GM19043 (cell line): Measurements from ENCODE around the gene KNSTRN.

ENCODE experiments used
- ATAC-seq: cut with Tn5 transposase; IDR thresholded peaks from one replicate; pipeline ENCODE4 v1.9.1; 2021; ENCODE audit warnings: low read depth; ENCODE audit not compliant: unreplicated experiment

The KNSTRN gene

DNA sequence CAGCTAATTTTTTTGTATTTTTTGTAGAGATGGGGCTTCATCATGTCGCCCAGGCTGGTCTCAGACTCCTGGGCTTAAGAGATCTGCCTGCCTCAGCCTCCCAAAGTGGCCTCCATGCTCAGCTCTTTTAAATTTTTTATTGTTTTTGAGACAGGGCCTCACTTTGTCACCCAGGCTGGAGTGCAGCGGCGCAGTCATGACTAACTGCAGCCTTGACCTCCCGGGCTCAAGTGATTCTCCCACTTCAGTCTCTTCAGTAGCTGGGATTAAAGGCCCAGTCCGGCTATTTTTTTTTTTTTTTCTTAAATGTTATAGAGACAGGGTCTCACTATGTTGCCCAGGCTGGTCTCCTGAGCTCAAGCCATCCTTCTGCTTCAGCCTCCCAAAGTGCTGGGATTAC is 43.2 kb downstream of the KNSTRN start:
- no peak for ATAC-seq

DNA sequence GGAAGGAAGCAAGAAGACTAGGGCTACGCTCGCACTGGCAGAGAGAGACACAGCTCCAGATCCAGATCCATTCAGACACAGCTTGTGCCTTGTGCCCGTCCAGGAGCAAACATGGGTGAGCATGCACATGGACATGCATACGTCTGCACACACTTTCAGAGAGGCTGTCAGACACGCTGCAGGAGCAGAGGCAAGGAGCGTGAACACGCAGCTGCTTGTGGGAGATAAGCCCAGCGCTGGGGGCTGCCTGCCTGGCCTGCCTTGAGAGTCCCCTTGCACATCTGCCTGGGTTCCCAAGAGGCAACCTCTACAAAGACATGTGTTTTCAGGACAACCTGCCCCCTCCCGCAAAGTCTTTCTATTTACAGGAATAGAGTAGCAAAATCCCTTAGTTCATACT is 44.7 kb downstream of the KNSTRN start:
- ATAC-seq, result no peak

DNA sequence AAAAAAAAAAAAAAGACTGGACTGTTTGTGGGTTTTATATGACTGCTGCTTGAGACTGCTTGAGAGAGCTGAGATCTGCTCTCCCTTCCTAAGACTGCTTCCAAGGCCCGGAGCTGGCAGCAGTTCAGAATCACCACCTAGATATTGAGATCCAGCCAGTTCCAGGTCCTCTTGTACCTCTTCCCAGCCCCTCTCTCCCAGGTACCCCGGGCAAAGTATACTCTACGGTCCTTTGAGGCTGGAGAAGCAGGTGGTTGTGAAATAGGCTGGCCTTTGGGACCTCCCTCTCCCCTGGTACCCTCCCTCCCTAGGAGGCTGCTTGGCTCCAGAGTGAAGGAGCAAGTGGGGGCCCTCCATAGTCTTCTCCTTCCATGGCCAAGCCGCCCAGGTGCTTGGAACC is 45.7 kb downstream of the KNSTRN start:
- no peak for ATAC-seq

DNA sequence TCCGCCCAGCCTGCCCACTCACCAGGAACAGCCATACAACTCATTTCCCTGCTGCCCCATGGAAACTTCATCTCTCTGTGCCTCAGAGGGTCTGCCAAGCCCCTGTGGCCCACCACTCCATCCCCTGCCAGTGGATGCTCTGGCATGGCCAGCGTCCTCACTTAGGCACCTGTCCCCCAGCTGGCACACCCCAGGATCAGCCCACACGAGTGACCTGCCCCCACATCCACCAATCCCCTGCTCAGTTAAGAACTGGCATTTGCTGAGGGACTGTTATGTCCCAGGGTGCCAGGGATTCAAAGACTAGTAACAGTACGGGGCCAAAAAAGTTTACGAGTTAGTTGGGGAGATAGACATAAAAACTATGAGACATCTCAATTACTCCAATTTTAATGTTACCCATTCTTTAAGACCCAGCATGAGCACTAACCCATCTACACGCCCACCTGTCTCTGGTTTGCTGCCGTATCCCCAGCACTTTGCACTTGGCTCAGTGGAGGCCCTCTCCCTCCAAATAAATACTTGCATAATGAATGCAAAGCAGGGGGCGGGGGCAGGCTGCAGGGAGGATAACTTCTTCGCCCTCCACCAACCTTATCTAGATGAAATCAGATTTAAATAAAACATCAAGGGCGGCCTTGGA is 46.7 kb downstream of the KNSTRN start:
- ATAC-seq, result no peak

DNA sequence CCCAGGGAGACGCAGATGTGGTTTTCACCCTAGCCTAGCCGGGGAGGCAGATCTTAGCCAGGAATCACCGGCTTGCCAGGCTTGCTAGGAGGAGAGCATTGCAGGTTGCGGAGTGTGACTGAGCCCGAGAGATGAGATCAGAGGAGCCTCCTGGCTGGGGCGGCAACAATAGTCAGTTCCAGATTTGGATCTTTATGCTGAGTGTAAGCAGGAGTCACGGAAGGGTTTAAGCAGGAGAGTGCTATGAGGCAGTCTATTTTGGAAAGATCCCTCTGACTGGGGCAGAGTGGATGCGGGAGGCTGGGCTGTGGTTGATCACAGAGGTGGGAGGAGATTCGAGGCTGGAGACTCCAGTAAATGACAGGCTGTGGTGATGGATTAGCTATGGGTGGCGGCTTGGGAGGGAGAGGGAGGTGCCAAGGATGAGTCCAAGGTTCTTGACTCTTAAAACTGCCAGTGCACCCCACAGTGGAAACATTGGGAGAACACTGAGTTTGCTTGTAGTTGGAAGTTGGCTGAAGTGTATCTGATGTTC is 47.8 kb downstream of the KNSTRN start:
- ATAC-seq, result no peak

DNA sequence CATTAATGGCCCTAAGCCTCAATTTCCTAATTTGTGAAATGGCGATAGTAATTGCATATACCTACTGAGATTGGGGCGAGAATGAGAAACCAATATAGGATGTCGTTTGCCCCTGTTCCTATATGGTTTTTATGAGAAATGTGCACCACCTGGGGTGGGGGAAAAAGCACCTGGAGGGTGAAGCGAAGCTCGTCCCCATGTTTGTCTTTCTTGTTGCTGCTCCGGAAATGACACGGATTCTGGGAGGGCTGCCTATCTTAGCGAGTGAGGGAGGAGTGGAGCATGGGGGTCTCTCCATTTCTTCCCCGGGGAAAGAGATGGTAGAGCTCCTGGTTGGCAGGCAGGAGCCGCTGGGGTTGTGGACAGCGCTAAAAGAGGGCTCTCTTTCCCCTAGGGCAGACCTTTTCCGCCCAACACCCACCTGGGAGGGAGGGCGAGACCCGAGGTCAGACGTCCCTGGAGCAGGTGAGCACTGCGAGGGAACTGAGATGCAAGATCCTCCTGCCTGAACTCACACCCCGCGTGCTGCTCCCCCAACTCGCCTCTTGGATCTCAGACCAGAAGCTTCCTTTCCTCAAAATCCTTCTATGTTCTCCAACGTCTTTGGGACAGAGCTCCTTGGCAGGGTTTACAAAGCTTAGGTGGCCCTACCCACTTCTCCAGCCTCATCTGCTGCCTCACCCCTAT is 52.6 kb downstream of the KNSTRN start:
- no peak for ATAC-seq

DNA sequence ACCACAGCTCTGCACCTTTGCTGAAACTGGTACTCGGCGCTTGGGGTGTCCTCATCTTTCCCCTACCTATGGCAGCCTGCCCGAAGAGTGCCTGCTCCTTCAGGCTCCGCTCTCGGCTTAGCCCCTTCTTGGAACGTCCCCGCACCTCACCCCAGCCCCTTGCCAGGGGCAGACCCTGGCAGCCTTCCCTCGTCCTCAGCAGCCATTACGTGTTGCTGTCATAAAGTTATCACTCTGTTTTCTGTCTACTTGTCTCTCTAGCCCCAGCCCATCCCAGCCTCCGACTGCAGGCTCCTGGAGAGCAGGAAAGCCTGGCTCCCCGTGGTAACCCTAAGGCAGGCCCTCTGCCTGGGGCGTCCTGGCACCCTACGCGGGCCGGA is 53.2 kb downstream of the KNSTRN start:
- no peak for ATAC-seq

DNA sequence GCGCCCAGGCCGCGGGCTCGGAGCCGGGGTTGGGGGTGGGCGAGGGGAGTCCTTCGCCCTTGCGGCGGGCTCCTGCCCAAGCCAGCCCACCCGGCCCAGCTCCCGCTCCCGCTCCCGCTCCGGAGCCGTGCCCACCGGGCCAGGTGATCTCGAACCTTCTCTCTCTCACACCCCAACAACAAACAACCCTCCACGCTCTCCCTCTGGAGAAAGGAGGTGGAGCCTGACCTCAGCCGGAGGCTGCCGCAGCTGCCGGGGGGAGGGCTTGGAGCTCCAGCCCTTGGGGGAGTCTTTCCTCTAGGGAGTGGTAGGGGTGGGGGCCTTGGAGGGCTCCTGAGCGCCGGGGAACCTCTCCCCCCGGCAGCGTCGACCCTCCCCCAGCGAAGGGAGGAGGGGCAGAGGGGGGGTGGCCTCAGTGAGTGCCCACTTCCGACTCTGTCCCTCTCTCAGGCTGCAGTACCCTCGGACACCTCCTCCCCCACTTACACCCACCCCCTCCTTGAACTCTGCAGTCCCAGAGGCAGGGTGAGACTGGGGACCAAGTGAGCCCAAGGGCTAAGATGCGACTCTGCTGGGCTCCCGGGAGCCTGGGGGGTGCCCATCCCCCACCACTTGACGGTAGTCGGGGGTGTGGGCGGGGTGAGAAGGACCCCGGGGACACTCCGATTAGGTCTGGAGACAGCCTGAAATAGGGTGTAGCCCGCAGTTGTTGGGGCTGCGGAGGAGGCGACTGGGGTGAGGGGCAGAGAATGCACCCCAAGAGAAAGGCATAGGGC is 53.8 kb downstream of the KNSTRN start:
- no peak for ATAC-seq

DNA sequence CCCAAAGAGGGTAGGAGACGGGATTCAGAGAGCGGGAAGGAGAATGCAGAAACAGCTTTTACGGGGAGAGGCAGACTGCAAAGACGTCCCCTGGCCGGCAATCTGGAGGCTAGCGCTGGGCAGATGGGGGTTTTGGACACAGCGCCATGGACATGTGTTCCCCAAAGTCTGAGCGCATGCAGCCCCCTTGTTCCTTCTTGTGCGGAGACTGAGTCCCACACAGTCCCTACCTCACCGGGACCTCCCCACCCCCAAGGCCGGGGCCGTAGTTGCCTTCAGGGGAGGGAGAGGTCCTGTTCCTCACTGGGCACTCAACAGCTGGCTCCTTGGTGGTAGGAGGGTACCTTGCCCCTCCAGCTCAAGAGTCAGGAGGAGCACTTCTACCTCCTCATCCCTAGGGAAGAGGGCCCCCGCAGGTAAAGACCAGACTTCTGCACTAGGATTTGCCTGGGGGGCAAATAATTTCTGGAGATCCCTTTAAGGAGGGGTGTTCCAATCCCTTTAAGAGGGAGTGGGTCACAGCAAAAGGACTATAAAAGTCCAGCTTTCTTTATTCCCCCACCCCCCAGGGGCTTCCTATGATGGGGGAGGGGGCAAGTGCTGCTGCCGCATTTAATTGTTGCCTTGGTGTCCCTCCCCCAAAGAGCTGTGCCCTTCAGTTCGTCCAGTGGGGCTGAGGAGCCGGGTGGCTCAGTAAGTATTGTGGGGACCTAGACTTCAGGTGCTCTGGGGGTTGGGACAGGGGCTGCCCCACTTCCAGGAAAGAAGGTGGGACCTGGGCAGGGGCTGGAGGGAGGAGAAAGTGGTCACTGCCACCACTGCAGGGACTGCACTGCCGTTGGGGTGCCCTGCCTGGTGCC is 54.6 kb downstream of the KNSTRN start:
- no peak for ATAC-seq

DNA sequence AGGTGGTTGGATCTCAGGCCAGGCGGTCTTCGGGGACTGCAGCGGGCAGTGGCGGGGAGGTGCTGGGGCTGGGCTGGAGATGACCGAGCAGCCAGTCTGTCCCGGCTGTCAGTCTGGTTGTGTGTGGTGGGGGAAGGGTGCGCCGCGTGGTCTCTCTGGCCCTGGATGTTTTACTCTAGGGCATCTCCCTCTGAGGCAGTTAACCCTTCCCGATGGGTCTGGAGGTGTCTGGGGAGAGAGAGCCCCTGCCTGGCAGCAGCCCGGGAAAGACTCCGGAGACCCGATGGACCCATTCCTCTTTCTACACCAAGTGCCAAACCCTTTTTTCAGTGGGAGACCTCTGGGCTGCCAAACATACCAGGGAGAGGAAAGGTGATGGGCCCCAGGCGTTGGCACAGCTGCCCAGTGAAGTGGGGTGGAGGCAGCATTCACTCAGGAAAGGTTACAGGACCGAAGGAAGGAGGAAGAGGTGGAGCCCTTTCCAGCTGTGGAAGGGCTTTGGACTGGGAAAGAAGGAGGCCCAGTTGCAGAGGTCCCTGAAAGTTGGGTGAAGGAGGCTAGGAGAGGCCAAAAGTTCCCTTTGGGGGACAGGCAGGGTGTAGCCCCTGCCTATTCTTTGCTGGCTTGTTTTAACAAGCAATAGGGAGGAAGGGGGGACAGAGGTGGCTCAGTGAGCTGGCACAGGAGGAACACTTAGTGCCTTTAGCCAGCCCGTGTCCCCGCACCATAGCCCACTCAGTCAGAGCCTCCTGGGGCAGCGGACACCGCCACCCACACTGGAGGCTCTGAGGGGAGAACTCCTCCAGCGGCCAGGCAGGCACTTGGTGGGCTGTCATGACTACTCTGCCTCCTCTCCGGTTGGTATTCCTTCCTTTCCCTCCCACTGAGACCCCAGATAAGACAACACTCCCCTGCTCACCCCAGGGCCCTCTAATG is 55.5 kb downstream of the KNSTRN start:
- ATAC-seq, result no peak

DNA sequence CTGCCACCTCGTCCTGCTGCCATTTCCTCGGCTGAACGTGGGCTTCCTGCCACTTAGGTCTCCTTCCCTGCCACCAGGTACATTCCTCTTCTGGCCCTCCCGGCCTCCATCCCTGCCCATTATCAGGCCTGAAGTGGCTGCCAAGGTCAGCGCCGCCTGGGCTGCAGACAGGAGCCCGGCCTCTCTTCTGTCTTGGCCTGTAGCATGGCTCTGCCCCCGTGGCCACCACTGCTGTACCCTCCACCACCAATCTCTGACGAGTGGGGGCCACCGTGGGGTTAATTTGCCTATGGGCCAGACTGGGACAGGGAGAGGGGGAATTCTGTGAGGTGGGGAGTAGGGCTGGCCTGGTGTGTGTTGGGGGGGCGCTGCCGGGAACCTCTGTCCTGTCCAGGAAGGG is 56.2 kb downstream of the KNSTRN start:
- ATAC-seq, result no peak

DNA sequence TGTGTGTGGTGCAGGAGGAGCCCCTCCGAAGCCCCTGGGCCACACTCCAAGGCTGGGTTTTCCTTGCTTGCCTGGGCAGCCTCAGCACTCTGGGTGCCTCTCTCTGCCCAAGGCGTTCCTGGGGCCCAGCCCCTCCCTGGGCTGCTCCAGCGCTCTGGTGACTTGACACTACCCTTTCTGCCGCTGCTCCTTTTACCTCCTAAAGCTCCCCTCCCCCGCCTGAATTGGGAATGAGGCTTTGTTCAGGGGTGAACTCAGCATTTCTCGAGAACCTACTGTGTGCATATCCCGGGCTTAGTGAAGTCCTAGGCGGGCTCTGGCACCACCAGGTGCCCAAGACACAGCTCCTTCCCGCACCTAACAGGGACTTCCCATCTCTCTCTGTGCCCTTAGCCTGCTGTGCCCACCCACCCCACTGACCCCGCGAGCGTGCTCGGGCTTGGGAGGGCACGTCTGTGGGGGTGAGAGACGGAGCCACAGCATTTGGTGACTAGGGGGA is 57.0 kb downstream of the KNSTRN start:
- ATAC-seq, result no peak

DNA sequence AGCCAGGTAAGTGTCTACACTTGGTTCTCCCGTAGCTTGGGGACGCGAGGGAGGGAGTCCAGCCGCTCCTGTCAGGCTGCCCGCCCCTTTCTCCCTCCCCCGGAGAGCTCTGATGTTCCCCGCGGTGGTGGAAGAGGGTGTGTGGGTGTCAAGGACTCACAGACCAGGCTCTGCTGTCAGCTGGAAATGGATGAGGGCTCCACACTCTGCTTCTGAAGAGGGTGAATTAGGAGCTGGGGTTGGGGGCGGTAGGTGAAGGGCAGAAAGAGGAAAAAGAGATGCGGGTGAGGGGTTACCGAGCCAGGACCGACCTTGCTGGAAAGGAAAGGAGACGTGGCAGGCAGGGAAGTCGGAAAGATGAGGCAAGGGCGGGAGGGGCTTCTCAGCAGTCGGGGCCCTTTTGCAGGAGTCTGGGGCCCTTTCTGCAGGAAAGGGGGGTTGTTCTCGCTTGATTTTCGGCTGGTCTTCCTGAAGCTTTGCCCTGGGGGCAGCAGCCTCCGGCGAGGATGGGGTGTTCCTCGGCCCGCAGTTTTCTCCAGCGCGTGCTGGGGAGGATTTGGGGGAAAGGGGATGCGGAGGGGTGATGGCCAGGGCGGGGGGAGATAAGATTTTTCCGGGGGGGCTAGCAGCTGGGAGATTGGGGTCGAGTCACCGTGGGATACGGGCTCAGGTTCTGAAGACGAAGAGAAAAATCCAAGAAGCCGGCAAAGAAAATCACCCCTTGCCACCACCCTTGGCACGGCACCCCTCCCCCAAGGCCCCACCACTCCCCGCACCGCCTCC is 57.6 kb downstream of the KNSTRN start:
- ATAC-seq, result no peak

DNA sequence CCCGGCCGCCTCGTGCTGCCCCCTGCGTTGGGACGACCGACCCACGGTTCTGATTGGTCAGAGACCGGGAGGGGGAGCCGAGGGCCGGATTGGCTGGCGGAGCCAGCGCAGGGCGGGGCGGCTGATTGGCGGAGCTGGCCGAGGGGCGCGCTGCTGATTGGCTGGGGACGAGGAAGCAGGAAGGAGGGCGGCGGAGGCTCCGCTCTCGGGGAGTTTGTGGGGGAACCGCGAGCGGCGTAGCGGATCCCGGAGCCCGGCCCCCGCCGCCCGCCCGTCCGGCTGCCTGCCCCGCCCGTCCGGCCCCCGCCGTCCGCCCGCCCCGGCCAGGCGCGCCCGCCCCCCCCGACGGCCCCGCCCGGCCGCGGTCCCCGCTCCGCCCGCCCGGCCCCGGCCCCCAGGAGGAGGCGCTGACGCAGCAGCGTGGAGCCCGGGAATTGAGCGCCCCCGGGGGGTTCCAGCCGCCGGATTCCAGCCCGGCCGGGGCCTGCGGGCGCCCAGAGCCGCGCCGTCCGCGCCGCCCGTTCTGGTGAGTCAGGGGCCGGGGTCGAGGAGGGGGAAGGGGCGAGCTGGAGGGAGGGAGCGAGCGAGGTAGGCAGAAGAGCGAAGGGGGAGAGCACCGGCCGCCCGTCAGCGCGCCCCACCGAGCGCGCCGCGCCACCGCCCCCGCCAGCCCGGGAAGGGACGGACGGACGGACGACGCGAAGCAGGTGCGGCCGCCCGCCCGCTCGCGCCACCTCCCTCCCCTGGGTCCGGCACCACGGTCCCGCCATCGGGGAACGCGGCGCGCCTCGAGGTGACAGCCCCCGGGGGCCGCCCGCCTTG is 58.4 kb downstream of the KNSTRN start, which contains the start of gene BAHD1:
Gene BAHD1, plus strand, starts transcription at position 211 of the 822 bp plus-strand sequence. CDS start 17,512 bp downstream, outside the sequence.
- peak; percentile 79 for ATAC-seq

DNA sequence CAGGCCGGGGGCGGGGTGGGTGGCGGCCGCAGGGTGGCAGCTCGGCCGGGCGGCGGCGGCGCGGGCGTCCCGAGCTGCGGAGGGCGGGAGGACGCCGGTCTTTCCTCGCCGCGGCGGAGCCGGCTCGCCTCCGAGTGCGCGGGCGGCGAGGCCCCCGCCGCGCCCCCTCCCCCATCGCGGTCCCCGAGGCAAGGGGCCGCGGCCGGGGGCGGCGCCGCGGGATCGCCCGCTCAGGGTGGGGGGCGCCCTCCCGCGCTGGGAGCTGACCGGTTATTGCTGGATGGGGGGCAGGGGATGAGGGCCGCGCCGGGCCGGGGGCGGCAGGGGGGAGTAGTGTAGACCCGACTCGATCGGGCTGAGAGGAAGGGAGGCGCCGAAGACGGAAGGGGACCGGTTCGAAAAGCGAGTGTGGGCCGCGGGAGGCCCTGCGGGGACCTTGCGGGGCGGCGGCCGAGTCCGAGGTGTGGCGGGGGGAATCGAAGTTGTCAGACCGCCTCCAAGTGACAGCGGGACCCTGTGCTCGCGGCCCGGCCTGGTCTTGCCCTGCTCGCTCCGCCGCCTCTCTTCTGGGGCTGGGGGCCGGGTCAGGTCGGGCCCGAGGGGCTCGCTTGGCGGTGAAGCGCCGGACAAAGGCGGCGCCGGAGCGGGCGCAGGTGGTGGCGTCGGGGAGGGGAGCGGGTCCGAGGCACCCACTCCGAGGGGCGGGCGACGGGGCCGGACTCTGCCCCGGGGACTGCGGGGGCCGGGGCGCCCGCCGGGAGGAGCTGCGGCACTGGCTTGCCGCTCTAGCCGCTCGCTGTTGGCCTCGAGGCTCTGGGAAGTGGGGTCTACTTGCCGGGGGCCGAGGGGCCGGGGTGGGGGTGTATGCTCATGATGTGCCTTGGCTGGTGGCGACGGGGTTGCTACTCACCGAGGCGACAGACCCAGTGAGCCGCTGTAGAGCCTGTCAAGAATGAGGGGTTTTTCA is 59.3 kb downstream of the KNSTRN start:
- no peak for ATAC-seq

DNA sequence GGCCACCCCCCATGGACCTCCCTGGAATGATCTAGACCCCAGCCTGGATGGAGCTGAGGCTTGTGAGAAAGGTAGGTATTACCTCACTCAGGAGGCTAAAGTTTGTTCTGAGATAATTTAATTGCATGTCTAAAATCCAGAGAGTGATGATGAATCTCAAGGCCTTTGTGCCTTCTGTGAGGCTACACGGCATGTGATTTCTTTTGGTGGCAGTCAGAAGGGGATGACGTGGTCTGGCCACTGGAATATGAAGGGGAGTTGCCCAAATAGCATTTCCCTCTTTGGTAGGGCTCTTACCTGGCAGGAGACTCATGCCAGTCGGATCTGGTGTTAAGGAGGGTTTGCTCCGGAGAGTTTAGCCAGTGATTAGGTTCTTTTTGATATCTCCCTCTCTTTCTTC is 60.7 kb downstream of the KNSTRN start:
- ATAC-seq, result no peak
